Epithelial cell of proximal tubule (primary cell): ENCODE data around the gene NPEPL1. TPM values are rescaled to one million over a fixed set of nuclear protein-coding genes. Genes with fewer than 3 reads are reported as not detected.

Experiments used
- DNase-seq: peaks from one replicate; pipeline ENCODE4 v3.0.0-alpha.2; 2011; ENCODE audit warnings: low read depth
- H3K4me3 ChIP-seq: 2 replicates; pipeline ENCODE4 v1.5.1; 2011; ENCODE audit warnings: low read depth, mild to moderate bottlenecking, low read length
- CTCF ChIP-seq: conservative IDR thresholded peaks from 2 replicates; pipeline ENCODE4 v1.5.1; 2012; ENCODE audit warnings: low read depth, mild to moderate bottlenecking, low read length
- total RNA-seq: library from RNA; depleted of rRNA; stranded (reverse); fragments of >200 nt; gene quantifications from 2 replicates; pipeline ENCODE4 v1.2.3, GENCODE V29; 2015

The NPEPL1 gene
- total RNA-seq, 1 donor from 2014 or later: 26.5 TPM

- TF ChIP-seq CTCF: no peak
- no peak overlapping the region for H3K4me3 ChIP-seq
- DNase-seq: no peak
These were observed 19.5 kb upstream of the NPEPL1 start for GRCh38 chr20:58673119-58673518.

GRCh38 chr20:58675146-58675584 is 17.4 kb upstream of the NPEPL1 start:
- no peak for DNase-seq
- TF ChIP-seq CTCF: no peak
- no peak overlapping the region for H3K4me3 ChIP-seq

GRCh38 chr20:58675641-58676040 is 17.0 kb upstream of the NPEPL1 start:
- H3K4me3 ChIP-seq: no peak overlapping the region
- TF ChIP-seq CTCF: no peak
- no peak for DNase-seq

GRCh38 chr20:58676161-58676560 is 16.4 kb upstream of the NPEPL1 start:
- TF ChIP-seq CTCF: no peak
- H3K4me3 ChIP-seq: no peak overlapping the region
- no peak for DNase-seq

GRCh38 chr20:58677079-58677604 is 15.5 kb upstream of the NPEPL1 start:
- no peak overlapping the region for H3K4me3 ChIP-seq
- no peak for DNase-seq
- no peak for TF ChIP-seq CTCF

GRCh38 chr20:58677808-58678207 is 14.8 kb upstream of the NPEPL1 start:
- no peak for TF ChIP-seq CTCF
- no peak overlapping the region for H3K4me3 ChIP-seq
- no peak for DNase-seq

- no peak for TF ChIP-seq CTCF
- no peak overlapping the region for H3K4me3 ChIP-seq
- no peak for DNase-seq
These were observed 13.8 kb upstream of the NPEPL1 start for GRCh38 chr20:58678806-58679205.
